Eye (tissue), 1 donor: ENCODE results near the gene EIF4G1.
"Not testable (repeated sequence)": the region's sequence is repeated elsewhere in the genome, so short reads cannot be mapped to it uniquely, and the experiment has no call there.

Experiments
- DNase-seq: peaks from one replicate; pipeline ENCODE4 v3.0.0-alpha.2; 2015

Gene EIF4G1, protein sequence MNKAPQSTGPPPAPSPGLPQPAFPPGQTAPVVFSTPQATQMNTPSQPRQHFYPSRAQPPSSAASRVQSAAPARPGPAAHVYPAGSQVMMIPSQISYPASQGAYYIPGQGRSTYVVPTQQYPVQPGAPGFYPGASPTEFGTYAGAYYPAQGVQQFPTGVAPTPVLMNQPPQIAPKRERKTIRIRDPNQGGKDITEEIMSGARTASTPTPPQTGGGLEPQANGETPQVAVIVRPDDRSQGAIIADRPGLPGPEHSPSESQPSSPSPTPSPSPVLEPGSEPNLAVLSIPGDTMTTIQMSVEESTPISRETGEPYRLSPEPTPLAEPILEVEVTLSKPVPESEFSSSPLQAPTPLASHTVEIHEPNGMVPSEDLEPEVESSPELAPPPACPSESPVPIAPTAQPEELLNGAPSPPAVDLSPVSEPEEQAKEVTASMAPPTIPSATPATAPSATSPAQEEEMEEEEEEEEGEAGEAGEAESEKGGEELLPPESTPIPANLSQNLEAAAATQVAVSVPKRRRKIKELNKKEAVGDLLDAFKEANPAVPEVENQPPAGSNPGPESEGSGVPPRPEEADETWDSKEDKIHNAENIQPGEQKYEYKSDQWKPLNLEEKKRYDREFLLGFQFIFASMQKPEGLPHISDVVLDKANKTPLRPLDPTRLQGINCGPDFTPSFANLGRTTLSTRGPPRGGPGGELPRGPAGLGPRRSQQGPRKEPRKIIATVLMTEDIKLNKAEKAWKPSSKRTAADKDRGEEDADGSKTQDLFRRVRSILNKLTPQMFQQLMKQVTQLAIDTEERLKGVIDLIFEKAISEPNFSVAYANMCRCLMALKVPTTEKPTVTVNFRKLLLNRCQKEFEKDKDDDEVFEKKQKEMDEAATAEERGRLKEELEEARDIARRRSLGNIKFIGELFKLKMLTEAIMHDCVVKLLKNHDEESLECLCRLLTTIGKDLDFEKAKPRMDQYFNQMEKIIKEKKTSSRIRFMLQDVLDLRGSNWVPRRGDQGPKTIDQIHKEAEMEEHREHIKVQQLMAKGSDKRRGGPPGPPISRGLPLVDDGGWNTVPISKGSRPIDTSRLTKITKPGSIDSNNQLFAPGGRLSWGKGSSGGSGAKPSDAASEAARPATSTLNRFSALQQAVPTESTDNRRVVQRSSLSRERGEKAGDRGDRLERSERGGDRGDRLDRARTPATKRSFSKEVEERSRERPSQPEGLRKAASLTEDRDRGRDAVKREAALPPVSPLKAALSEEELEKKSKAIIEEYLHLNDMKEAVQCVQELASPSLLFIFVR (N-terminal part only)

DNA sequence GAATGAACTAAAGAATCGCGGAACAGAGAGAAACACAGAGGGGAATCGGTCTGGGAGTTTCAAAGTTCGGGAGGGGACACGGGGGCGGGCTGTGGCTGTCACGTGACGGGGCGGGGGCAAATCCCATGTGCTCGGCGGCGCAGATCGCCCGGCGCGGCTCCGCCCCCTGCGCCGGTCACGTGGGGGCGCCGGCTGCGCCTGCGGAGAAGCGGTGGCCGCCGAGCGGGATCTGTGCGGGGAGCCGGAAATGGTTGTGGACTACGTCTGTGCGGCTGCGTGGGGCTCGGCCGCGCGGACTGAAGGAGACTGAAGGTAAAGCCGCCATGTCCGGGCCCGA, at the start of gene EIF4G1:
Gene EIF4G1, plus strand, starts transcription at position 244 of the 337 bp plus-strand sequence. CDS start 1,191 bp downstream, outside the sequence.
- peak; percentile 96 for DNase-seq

DNA sequence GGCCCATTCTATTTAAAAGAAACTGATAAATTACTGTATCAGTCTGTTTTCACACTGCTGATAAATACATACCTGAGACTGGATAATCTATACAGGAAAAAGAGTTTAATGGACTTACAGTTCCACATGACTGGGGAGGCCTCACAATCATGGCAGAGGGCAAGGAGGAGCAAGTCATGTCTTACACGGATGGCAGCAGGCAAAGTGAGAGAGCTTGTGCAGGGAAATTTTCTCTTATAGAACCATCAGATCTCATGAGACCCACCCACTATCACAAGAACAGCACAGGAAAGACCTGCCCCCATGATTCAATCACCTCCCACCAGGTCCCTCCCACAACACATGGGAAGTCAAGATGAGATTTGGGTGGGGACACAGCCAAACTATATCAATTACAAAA, 47.2 kb upstream of the EIF4G1 start:
- not testable (repeated sequence) for DNase-seq

DNA sequence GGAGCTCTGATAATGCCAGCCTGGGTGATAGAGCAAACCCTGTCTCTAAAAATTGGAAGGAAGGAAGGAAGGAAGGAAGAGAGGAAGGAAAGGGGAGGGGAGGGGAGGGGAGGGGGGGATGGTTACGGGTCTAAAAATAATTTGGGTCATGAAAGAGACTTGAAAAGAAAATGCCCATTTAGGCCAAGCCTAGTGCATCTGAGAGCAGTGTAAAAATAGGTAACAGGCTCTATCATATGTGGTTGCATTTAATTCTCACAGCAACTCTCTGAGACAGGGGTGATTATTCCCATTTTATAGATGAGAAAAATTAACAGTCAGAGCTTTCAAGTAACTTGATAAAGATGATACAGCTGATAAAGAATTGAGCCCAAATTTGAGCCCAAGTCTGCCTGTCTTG, 42.1 kb upstream of the EIF4G1 start:
- DNase-seq, result no peak

DNA sequence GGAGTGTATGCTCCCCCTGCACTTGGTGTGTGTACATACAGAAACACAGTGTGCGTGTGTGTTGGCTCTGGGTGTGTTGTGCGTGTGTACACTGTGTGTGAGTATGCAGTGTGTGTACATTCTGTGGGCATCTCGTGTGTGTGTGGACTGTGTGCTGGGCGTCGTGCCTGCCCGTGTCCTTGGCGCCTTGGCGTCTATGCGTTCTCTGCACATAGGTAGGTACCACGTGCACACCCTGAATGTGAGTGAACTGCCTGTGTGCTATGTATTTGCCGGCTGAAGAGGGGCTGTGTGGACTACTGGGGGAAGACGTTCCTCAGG, 39.1 kb upstream of the EIF4G1 start:
- no peak for DNase-seq

GRCh38 chr3:184275961-184276910, 38.2 kb upstream of the EIF4G1 start, which contains the start of gene ECE2:
ECE2 (plus strand) TSS chr3:184276022; CDS start chr3:184276154, 132 bp downstream.
- DNase-seq, result peak; percentile 16

- DNase-seq, result no peak
Measured at GRCh38 chr3:184277366-184277765, 37.0 kb upstream of the EIF4G1 start.

DNA sequence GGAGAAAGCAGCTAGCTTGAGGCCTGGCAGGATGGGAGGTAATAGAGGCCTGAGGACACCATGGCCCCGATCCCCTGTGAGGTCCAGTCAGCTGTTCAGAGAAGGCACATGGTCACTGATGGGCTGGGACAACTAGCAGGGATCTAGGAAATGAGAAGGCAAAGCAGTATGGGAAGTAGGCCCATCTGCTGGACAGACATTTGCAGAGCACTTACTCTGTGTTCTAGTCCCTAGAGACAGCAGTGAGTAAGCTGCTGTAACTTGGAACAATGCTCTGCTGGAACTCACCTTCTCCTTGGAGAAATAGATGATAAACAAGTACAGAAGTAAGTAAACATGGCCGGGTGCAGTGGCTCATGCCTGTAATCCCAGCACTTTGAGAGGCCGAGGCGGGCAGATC, 31.5 kb upstream of the EIF4G1 start:
- DNase-seq, result no peak

DNA sequence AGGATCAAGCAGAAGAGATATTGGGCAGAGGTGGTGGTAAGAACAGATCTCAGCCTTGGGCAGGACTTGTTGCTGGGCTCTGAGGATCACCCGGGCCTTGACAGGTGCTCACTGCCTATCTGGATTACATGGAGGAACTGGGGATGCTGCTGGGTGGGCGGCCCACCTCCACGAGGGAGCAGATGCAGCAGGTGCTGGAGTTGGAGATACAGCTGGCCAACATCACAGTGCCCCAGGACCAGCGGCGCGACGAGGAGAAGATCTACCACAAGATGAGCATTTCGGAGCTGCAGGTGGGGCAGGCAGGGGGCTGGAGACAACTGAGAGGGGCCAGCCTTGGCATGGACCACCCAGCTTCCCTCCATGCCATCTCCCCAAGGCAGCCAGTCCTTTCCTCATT, 30.7 kb upstream of the EIF4G1 start:
- DNase-seq, result no peak

- DNase-seq, result peak; percentile 76
Measured at GRCh38 chr3:184284696-184285095, 29.7 kb upstream of the EIF4G1 start.

DNA sequence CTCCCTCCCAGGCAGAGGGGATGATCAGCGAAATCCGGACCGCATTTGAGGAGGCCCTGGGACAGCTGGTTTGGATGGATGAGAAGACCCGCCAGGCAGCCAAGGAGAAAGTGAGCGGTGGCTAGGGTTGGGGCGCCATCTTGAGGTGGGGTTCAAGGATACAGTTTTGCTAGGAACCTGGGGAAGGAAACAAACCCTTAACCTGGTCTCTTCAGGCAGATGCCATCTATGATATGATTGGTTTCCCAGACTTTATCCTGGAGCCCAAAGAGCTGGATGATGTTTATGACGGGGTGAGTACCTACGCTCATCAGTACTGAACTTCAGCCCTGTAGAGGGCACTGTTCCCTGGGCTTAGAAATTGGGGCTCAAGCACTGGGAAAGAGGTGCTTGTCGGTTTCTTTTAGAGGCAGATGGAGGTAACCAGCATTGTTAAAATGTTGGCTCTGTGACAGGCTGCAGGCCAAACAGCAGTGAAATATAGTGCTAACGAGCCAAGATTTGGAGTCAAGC, 24.9 kb upstream of the EIF4G1 start:
- DNase-seq, result peak; percentile 53

DNA sequence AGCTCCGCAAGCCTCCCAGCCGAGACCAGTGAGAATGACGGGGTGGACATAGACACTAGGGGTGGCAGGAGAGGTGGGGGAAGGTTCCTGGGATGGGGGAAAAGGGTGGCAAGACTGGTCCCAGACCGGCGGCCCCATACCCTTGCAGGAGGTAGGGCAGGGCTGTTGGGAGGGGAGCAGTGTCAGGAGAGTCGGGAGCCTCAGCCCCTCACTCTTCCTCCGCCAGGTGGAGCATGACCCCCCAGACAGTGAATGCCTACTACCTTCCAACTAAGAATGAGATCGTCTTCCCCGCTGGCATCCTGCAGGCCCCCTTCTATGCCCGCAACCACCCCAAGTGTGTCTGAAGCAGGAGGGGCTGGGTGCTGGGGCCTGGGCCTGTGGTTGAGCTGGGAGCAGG, 24.1 kb upstream of the EIF4G1 start:
- no peak for DNase-seq

DNA sequence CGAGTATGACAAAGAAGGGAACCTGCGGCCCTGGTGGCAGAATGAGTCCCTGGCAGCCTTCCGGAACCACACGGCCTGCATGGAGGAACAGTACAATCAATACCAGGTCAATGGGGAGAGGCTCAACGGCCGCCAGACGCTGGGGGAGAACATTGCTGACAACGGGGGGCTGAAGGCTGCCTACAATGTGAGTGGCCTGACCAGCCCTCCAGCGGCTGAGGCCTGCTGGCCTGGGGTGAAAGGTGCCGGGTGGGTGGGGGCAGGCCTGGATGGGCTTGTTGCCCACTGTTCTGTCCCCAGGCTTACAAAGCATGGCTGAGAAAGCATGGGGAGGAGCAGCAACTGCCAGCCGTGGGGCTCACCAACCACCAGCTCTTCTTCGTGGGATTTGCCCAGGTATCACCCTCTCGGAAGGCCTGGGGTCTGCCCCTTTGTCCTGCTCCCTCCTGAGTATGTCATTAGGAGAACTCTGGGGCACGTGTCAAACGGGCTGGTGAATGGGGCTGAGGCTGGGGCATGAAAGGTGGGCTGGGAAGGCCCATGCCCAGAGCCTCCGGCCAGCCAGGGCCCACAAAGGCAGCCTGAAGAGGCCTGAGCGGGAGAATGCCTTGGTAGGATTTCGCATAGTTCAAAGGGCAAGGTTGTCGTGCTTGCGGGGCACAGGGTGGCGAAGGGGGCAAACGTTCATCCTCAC, 23.2 kb upstream of the EIF4G1 start:
- no peak for DNase-seq

GRCh38 chr3:184291738-184292445, 22.5 kb upstream of the EIF4G1 start:
- DNase-seq, result no peak

DNA sequence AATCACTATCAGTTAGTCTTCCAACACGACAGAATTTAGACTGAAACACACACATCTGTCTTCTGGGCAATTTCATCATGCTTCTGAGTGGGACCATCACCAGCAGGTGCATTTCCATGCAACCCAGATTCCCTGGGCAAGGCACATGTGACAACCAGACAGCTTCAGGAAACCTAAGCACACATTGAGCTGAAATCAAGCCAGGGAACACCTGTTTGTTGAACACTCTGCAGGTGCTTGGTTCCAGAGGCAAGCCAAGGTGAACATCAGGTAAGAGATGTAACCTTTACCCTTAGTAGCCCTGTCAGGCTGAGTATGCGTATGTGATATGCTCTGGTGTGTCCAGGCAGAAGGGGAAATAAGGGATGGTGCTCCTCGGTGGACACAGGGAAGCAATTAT, 18.6 kb upstream of the EIF4G1 start:
- no peak for DNase-seq

DNA sequence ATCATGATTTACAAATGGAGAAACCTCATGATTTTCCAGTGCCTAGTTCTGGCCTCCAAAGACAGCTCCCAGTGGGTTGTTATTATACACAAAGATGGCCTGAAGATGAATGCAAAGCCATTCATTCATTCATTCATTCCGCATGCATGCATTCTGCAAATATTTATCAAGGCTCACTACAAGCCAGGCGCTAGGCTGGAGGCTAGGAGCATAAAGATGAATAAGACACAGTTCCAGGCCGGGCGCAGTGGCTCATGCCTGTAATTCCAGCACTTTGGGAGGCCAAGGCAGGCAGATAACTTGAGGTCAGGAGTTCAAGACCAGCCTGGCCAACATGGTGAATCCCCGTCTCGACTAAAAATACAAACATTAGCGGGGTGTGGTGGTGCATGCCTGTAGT, 17.8 kb upstream of the EIF4G1 start:
- no peak for DNase-seq

GRCh38 chr3:184298759-184299487, 15.5 kb upstream of the EIF4G1 start, which contains the start of gene PSMD2:
PSMD2 (plus strand) TSS chr3:184299241; CDS start chr3:184299267, 26 bp downstream.
- DNase-seq, result peak; percentile 98

DNA sequence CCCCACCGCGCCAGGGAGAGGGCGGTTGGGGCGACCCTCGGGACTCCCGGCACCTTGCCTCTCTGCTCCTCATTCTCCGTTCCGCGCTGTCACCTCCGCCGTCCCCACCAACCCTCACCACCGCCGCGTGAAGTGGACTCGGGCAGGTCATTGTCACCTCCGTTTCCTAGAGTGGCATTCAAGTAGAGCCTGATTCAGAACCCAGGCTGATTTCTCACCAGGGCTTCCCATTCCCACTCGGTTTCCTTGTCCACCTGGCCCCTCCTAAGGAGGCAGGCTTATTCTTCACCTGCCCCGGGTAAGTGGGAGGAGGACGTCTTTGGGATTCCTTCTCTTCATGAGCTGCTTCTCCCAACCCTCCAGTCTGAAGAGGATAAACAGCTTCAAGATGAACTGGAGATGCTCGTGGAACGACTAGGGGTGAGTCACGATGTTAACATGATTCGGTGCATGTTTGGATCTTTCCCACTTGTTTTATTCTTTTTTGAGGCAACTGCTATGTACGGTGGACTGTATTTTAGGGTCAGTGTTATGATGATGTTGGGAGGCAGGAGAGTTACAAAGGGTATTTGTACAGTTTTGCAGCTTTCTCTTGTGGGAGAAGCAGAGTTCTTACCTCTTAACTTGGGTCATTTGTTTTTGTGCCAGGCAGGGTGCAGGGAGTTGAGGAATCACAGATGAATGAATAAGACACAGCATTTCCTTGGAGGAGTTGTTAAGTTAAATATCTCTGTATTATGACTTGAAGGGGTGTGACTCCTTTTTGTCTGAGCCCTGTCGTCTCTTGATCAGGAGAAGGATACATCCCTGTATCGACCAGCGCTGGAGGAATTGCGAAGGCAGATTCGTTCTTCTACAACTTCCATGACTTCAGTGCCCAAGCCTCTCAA, 14.7 kb upstream of the EIF4G1 start:
- no peak for DNase-seq

DNA sequence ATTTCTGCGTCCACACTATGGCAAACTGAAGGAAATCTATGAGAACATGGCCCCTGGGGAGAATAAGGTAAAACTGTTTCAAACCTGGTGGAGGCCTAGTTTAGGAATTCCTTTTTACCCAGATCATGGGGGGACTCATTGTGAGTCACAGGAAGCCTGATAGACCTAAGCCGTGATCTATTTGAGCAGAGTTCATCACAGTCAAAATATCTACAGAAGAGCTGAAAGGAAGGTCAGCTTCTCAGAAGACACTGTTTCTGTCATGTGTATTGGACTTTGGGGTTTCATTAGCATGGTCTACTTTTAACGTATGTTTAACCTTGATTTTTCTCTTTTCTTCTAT, 14.1 kb upstream of the EIF4G1 start:
- DNase-seq, result no peak

DNA sequence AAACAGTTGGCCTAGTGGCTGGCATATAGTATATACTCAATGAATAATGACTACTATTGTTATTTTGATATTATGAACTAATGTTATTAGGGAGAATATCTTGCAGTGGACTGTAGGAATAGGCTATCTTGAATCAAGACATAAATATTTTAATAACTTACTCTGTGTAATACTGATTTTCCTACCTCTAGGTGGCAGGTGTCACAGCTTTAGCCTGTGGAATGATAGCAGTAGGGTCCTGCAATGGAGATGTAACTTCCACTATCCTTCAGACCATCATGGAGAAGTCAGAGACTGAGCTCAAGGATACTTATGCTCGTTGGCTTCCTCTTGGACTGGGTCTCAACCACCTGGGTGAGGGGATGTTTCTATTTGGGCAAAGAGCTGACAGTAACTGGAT, 8.8 kb upstream of the EIF4G1 start:
- DNase-seq, result no peak
